Hepatocyte (in vitro differentiated cells): ENCODE results near the gene SSTR4. TPM values are rescaled to one million over a fixed set of nuclear protein-coding genes. Genes with fewer than 3 reads are reported as not detected.

Experiments
- DNase-seq: peaks from one replicate; pipeline ENCODE4 v3.0.0-alpha.2; 2016; ENCODE audit warnings: low spot score
- H2AFZ ChIP-seq: fragments of 200-600 bp; sonication (generic); 2 replicates; pipeline ENCODE4 v1.6.0; 2016; ENCODE audit warnings: antibody characterized with exemption, mild to moderate bottlenecking
- H3K27ac ChIP-seq: fragments of 200-600 bp; sonication (generic); 2 replicates; pipeline ENCODE4 v1.5.1; 2016; ENCODE audit warnings: mild to moderate bottlenecking
- H3K27me3 ChIP-seq: fragments of 200-600 bp; sonication (generic); 2 replicates; pipeline ENCODE4 v1.6.1; 2016
- H3K36me3 ChIP-seq: fragments of 200-600 bp; sonication (generic); replicated peaks from 2 replicates; pipeline ENCODE4 v1.5.1; 2016; ENCODE audit warnings: low read depth; ENCODE audit not compliant: insufficient read depth
- H3K4me1 ChIP-seq: fragments of 200-600 bp; sonication (generic); 2 replicates; pipeline ENCODE4 v1.5.1; 2016; ENCODE audit warnings: mild to moderate bottlenecking, moderate library complexity; ENCODE audit not compliant: insufficient read depth
- H3K4me2 ChIP-seq: fragments of 200-600 bp; sonication (generic); 2 replicates; pipeline ENCODE4 v1.6.0; 2016
- H3K4me3 ChIP-seq: fragments of 200-600 bp; sonication (generic); 2 replicates; pipeline ENCODE4 v1.5.1; 2016; ENCODE audit warnings: mild to moderate bottlenecking
- H3K79me2 ChIP-seq: fragments of 200-600 bp; sonication (generic); 2 replicates; pipeline ENCODE4 v1.6.0; 2017; ENCODE audit warnings: mild to moderate bottlenecking
- H3K9me2 ChIP-seq: fragments of 200-600 bp; sonication (generic); replicated peaks from 2 replicates; pipeline ENCODE4 v1.6.0; 2017; ENCODE audit warnings: mild to moderate bottlenecking; ENCODE audit not compliant: insufficient read depth
- H3K9me3 ChIP-seq: fragments of 200-600 bp; sonication (generic); 2 replicates; pipeline ENCODE4 v1.5.1; 2016; ENCODE audit warnings: low read depth, mild to moderate bottlenecking
- H4K20me1 ChIP-seq: fragments of 200-600 bp; sonication (generic); 2 replicates; pipeline ENCODE4 v1.6.0; 2016; ENCODE audit warnings: mild to moderate bottlenecking; ENCODE audit not compliant: insufficient read depth, poor library complexity, severe bottlenecking
- CTCF ChIP-seq: fragments of 200-600 bp; sonication (generic); IDR thresholded peaks from 2 replicates; pipeline ENCODE4 v1.5.1; 2016; ENCODE audit warnings: antibody characterized with exemption, mild to moderate bottlenecking; ENCODE audit not compliant: poor library complexity
- EZH2 ChIP-seq: fragments of 200-600 bp; sonication (generic); IDR thresholded peaks from 2 replicates; pipeline ENCODE4 v1.6.1; 2016; ENCODE audit warnings: antibody characterized with exemption, mild to moderate bottlenecking, borderline replicate concordance
- EZH2phosphoT487 ChIP-seq: fragments of 200-600 bp; sonication (generic); IDR thresholded peaks from one replicate; pipeline ENCODE4 v1.6.1; 2018; ENCODE audit warnings: antibody characterized with exemption, mild to moderate bottlenecking, low read depth, moderate library complexity; ENCODE audit not compliant: unreplicated experiment, severe bottlenecking
- WGBS: methylation state at CpG from one replicate; pipeline ENCODE4 v1.1.6; 2016; ENCODE audit warnings: low lambda C conversion rate; ENCODE audit errors: missing lambda C conversion rate; 5-methylcytosine and 5-hydroxymethylcytosine counted together
- polyA plus RNA-seq: library from polyadenylated mRNA; unstranded; fragments of >200 nt; fragmentation: Nextera tagmentation; extraction: Ambion mirVana; gene quantifications from 2 replicates; pipeline ENCODE4 v1.2.1, GENCODE V29; 2016
- total RNA-seq: library from RNA; depleted of rRNA; stranded (reverse); fragments of >200 nt; gene quantifications from 2 replicates; pipeline ENCODE4 v1.2.3, GENCODE V29; 2014

The SSTR4 gene
- total and polyA plus RNA-seq, 2 experiments from 2014 or later, result 0.53 TPM; not detected in 1

DNA sequence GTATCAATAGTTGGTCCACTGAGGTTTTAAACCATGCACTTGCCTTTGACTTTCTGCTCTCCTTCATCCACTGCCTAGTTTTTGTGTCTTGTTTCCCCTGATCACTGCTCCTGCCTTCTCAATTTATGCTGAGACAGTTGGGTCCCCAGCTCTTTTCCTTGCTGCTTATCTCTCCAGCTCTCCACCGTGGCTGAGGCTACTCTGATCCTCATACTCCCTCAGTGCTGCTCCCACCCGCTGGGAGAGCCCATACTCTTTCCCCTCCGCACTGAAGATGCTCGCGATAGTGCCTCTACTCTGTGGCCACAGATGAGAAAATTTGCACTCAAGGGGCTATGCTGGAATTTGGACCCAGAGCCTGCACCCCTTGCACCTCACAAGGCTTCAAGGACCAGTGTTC, 17.8 kb downstream of the SSTR4 start:
- peaks cover 8% of the 10 kb centered on the region for H3K27me3 ChIP-seq
- DNase-seq, result no peak
- no peaks in the 10 kb centered on the region for H3K79me2 ChIP-seq
- no peaks in the 10 kb centered on the region for H3K9me2 ChIP-seq
- no peak overlapping the region for H2AFZ ChIP-seq
- H3K4me1 ChIP-seq, result peaks cover 28% of the 10 kb centered on the region
- WGBS, result 86% methylated on average over 5 of the region's 5 CpGs
- H4K20me1 ChIP-seq, result no peaks in the 10 kb centered on the region
- no peaks in the 10 kb centered on the region for H3K36me3 ChIP-seq
- no peak overlapping the region for H3K4me2 ChIP-seq
- no peaks in the 10 kb centered on the region for H3K9me3 ChIP-seq
- H3K27ac ChIP-seq, result no peak overlapping the region
- no peak for TF ChIP-seq EZH2
- no peak for TF ChIP-seq CTCF
- TF ChIP-seq EZH2phosphoT487, result no peak
- no peak overlapping the region for H3K4me3 ChIP-seq

- Histone ChIP-seq H3K4me1 (peaks cover 25% of the 10 kb centered on the region), H3K27me3 (no peaks in the 10 kb centered on the region), H3K79me2 (no peaks in the 10 kb centered on the region), H3K9me3 (no peaks in the 10 kb centered on the region), H3K4me3 (no peak overlapping the region), H3K36me3 (no peaks in the 10 kb centered on the region), H3K4me2 (no peak overlapping the region), H2AFZ (no peak overlapping the region), H3K9me2 (no peaks in the 10 kb centered on the region), H3K27ac (no peak overlapping the region), H4K20me1 (no peaks in the 10 kb centered on the region)
- DNase-seq, result no peak
- WGBS, result 59% methylated on average over 1 of the region's 1 CpG
- no peak for TF ChIP-seq EZH2phosphoT487
- no peak for TF ChIP-seq CTCF
- no peak for TF ChIP-seq EZH2
Observed at GRCh38 chr20:23058240-23058639, 23.1 kb downstream of the SSTR4 start.

- no peaks in the 10 kb centered on the region for H4K20me1 ChIP-seq
- H3K4me1 ChIP-seq, result peaks cover 25% of the 10 kb centered on the region
- DNase-seq, result no peak
- no peak overlapping the region for H3K4me3 ChIP-seq
- H3K27me3 ChIP-seq, result no peaks in the 10 kb centered on the region
- TF ChIP-seq CTCF, result no peak
- TF ChIP-seq EZH2phosphoT487, result no peak
- no peak for TF ChIP-seq EZH2
- H2AFZ ChIP-seq, result no peak overlapping the region
- no peak overlapping the region for H3K27ac ChIP-seq
- WGBS, result 78% methylated on average over 3 of the region's 3 CpGs
- H3K36me3 ChIP-seq, result no peaks in the 10 kb centered on the region
- no peaks in the 10 kb centered on the region for H3K9me2 ChIP-seq
- H3K79me2 ChIP-seq, result no peaks in the 10 kb centered on the region
- H3K9me3 ChIP-seq, result no peaks in the 10 kb centered on the region
- H3K4me2 ChIP-seq, result no peak overlapping the region
Observed at GRCh38 chr20:23059001-23059400, 23.9 kb downstream of the SSTR4 start.

DNA sequence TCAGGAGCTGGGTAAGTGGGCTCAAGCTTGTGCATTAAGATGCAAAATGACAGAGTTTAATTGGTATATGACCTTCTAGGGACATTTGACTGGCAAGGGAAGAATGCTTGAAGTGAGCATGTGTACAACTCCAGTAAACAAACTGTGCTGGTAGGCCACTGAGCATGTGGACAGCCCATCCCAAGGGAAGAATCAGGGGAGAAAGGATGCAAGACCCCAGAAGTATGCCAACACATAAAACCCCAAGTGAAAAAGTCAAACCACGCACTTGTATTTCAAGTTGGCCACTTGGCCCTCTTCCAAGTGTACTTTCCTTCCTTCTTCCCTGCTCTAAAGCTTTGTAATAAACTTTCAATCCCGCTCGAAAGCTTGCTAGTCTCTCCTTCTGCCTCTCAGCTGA, 24.7 kb downstream of the SSTR4 start:
- Histone ChIP-seq H3K27me3 (no peaks in the 10 kb centered on the region), H4K20me1 (no peaks in the 10 kb centered on the region), H3K4me1 (peaks cover 25% of the 10 kb centered on the region), H3K4me2 (no peak overlapping the region), H3K4me3 (no peak overlapping the region), H3K36me3 (no peaks in the 10 kb centered on the region), H3K79me2 (no peaks in the 10 kb centered on the region), H3K9me3 (no peaks in the 10 kb centered on the region), H2AFZ (no peak overlapping the region), H3K27ac (no peak overlapping the region), H3K9me2 (no peaks in the 10 kb centered on the region)
- no peak for TF ChIP-seq EZH2
- TF ChIP-seq EZH2phosphoT487, result no peak
- TF ChIP-seq CTCF, result no peak
- WGBS, result 52% methylated on average over 3 of the region's 3 CpGs
- DNase-seq, result no peak
